HG02798 (cell line): Measurements from ENCODE around the gene FAU.
A peak's percentile ranks its signal among the peaks of the same experiment; 100 is the strongest.
"Not testable (repeated sequence)": the region's sequence is repeated elsewhere in the genome, so short reads cannot be mapped to it uniquely, and the experiment has no call there.

Experiments
- ATAC-seq: cut with Tn5 transposase; IDR thresholded peaks from one replicate; pipeline ENCODE4 v1.9.1; 2021; ENCODE audit warnings: mild to moderate bottlenecking; ENCODE audit not compliant: unreplicated experiment, poor library complexity

The FAU gene

GRCh38 chr11:65121865-65122696 lies at the start of gene FAU, which contains the start of gene MRPL49:
TSS of gene FAU (minus strand) at chr11:65122134. CDS start at chr11:65121813, 321 bp downstream.
TSS of gene MRPL49 (plus strand) at chr11:65122321. CDS start at chr11:65122347, 26 bp downstream.
- peak; percentile 77 for ATAC-seq

GRCh38 chr11:65170058-65170534 lies 48.2 kb upstream of the FAU start, which contains the start of gene SPDYC:
TSS of gene SPDYC (plus strand) at chr11:65170233. CDS start at chr11:65171358, 1,125 bp downstream.
- ATAC-seq: no peak

- no peak for ATAC-seq
Observed at GRCh38 chr11:65169164-65169641, 47.3 kb upstream of the FAU start.

- ATAC-seq: no peak
Observed at GRCh38 chr11:65167656-65168055, 45.7 kb upstream of the FAU start.

GRCh38 chr11:65166893-65167292 lies 45.0 kb upstream of the FAU start:
- ATAC-seq: no peak

- ATAC-seq: no peak
Observed at GRCh38 chr11:65165410-65166317, 43.7 kb upstream of the FAU start.

GRCh38 chr11:65163684-65164083 lies 41.8 kb upstream of the FAU start:
- no peak for ATAC-seq

- no peak for ATAC-seq
Observed at GRCh38 chr11:65160643-65161042, 38.7 kb upstream of the FAU start.

- peak; percentile 62 for ATAC-seq
Observed at GRCh38 chr11:65159012-65159411, 37.1 kb upstream of the FAU start.

GRCh38 chr11:65157336-65157735 lies 35.4 kb upstream of the FAU start:
- no peak for ATAC-seq

- ATAC-seq: no peak
Observed at GRCh38 chr11:65156926-65157325, 35.0 kb upstream of the FAU start.

GRCh38 chr11:65156256-65156655 lies 34.3 kb upstream of the FAU start:
- ATAC-seq: no peak

- ATAC-seq: no peak
Observed at GRCh38 chr11:65152122-65152521, 30.2 kb upstream of the FAU start.

GRCh38 chr11:65151331-65151899 lies 29.5 kb upstream of the FAU start:
- no peak for ATAC-seq

- no peak for ATAC-seq
Observed at GRCh38 chr11:65150509-65151299, 28.8 kb upstream of the FAU start.

- not testable (repeated sequence) for ATAC-seq
Observed at GRCh38 chr11:65150131-65150508, 28.2 kb upstream of the FAU start.

- ATAC-seq: no peak
Observed at GRCh38 chr11:65148657-65149056, 26.7 kb upstream of the FAU start.

GRCh38 chr11:65147352-65148075 lies 25.6 kb upstream of the FAU start:
- no peak for ATAC-seq

GRCh38 chr11:65141896-65142494 lies 20.1 kb upstream of the FAU start:
- no peak for ATAC-seq
